GM19193 (cell line): ENCODE measurements around the gene ATP10D.

Experiments
- POLR2A ChIP-seq: IDR thresholded peaks from 4 replicates; pipeline ENCODE4 v1.6.1; 2011; ENCODE audit not compliant: insufficient read depth, insufficient read length; ENCODE audit errors: extremely low read depth

ATP10D gene

GRCh38 chr4:47590325-47590724 lies 105.2 kb downstream of the ATP10D start:
- TF ChIP-seq POLR2A, result no peak

GRCh38 chr4:47597696-47598095 lies 112.6 kb downstream of the ATP10D start:
- no peak for TF ChIP-seq POLR2A

- no peak for TF ChIP-seq POLR2A
Observed at GRCh38 chr4:47598320-47598719, 113.2 kb downstream of the ATP10D start.

- no peak for TF ChIP-seq POLR2A
Observed at GRCh38 chr4:47598896-47599295, 113.8 kb downstream of the ATP10D start.

- no peak for TF ChIP-seq POLR2A
Observed at GRCh38 chr4:47606482-47606881, 121.4 kb downstream of the ATP10D start.

GRCh38 chr4:47612116-47613023 lies 127.3 kb downstream of the ATP10D start:
- no peak for TF ChIP-seq POLR2A

- no peak for TF ChIP-seq POLR2A
Observed at GRCh38 chr4:47615385-47615784, 130.3 kb downstream of the ATP10D start.

GRCh38 chr4:47617607-47618006 lies 132.5 kb downstream of the ATP10D start:
- no peak for TF ChIP-seq POLR2A

GRCh38 chr4:47619691-47620090 lies 134.6 kb downstream of the ATP10D start:
- TF ChIP-seq POLR2A, result no peak

- TF ChIP-seq POLR2A, result no peak
Observed at GRCh38 chr4:47621181-47621580, 136.1 kb downstream of the ATP10D start.

- no peak for TF ChIP-seq POLR2A
Observed at GRCh38 chr4:47624031-47624441, 139.0 kb downstream of the ATP10D start.

- TF ChIP-seq POLR2A, result no peak
Observed at GRCh38 chr4:47631161-47631560, 146.1 kb downstream of the ATP10D start.

GRCh38 chr4:47639531-47639930 lies 154.5 kb downstream of the ATP10D start:
- no peak for TF ChIP-seq POLR2A

GRCh38 chr4:47640911-47641310 lies 155.8 kb downstream of the ATP10D start:
- no peak for TF ChIP-seq POLR2A

GRCh38 chr4:47641755-47642154 lies 156.7 kb downstream of the ATP10D start:
- no peak for TF ChIP-seq POLR2A

GRCh38 chr4:47642191-47642830 lies 157.2 kb downstream of the ATP10D start:
- no peak for TF ChIP-seq POLR2A
